A673 (cell line): ENCODE measurements around the gene F13B. TPM values are rescaled to one million over a fixed set of nuclear protein-coding genes. Genes with fewer than 3 reads are reported as not detected.
"Not testable (repeated sequence)": the region's sequence is repeated elsewhere in the genome, so short reads cannot be mapped to it uniquely, and the experiment has no call there.

Experiments used
- BruUV-seq: library from RNA; stranded (reverse); fragments of 400-500 nt; replicated peaks from 2 replicates; lab custom pipeline; 2021; lab: Mats Ljungman, UMichigan
- CTCF ChIA-PET: fragments of 300-600 bp; sonication (Branson Sonifier 250); formaldehyde crosslinking; loops from one replicate; lab custom pipeline; 2022; ENCODE audit warnings: antibody characterized with exemption; lab: Charles Lee
- POLR2A ChIA-PET: fragments of 300-600 bp; sonication (Branson Sonifier 250); formaldehyde crosslinking; loops from one replicate; lab custom pipeline; 2022; ENCODE audit warnings: antibody characterized with exemption; ENCODE audit not compliant: low non-redundant PET; lab: Charles Lee
- DNase-seq: peaks from one replicate; pipeline ENCODE4 v3.0.0-alpha.2; 2015; ENCODE audit warnings: low spot score
- H3K27ac ChIP-seq: fragments of 200-600 bp; sonication (generic); 2 replicates; pipeline ENCODE4 v1.5.1; 2016; ENCODE audit warnings: mixed run types, low read depth, mild to moderate bottlenecking, mixed read lengths, antibody characterized with exemption, low read length; ENCODE audit not compliant: poor library complexity, severe bottlenecking
- H3K27me3 ChIP-seq: fragments of 200-600 bp; sonication (generic); replicated peaks from 2 replicates; pipeline ENCODE4 v1.6.1; 2017; ENCODE audit warnings: mixed run types, low read depth, mild to moderate bottlenecking, mixed read lengths, antibody characterized with exemption, low read length; ENCODE audit not compliant: insufficient read depth, poor library complexity
- H3K36me3 ChIP-seq: fragments of 200-600 bp; sonication (generic); 2 replicates; pipeline ENCODE4 v1.6.1; 2016; ENCODE audit warnings: mixed run types, mild to moderate bottlenecking, mixed read lengths, antibody characterized with exemption, low read length; ENCODE audit not compliant: insufficient read depth, poor library complexity, severe bottlenecking
- H3K4me1 ChIP-seq: fragments of 200-600 bp; sonication (generic); 2 replicates; pipeline ENCODE4 v1.6.1; 2017; ENCODE audit warnings: mixed run types, mild to moderate bottlenecking, mixed read lengths, antibody characterized with exemption, low read length; ENCODE audit not compliant: insufficient read depth, poor library complexity, severe bottlenecking
- H3K4me3 ChIP-seq: fragments of 200-600 bp; sonication (generic); 2 replicates; pipeline ENCODE4 v1.5.1; 2016; ENCODE audit warnings: low read depth, mixed run types, mild to moderate bottlenecking, mixed read lengths, low read length; ENCODE audit not compliant: poor library complexity, severe bottlenecking
- H3K9me3 ChIP-seq: fragments of 200-600 bp; sonication (generic); 2 replicates; pipeline ENCODE4 v1.6.1; 2016; ENCODE audit warnings: mixed run types, low read depth, mild to moderate bottlenecking, mixed read lengths, antibody characterized with exemption, low read length; ENCODE audit not compliant: poor library complexity, severe bottlenecking
- CTCF ChIP-seq: fragments of 300-800, 200-600 bp; sonication (generic); conservative IDR thresholded peaks from 2 replicates; pipeline ENCODE4 v1.5.1; 2017; ENCODE audit warnings: low read depth, mild to moderate bottlenecking, antibody characterized with exemption, low read length, moderate library complexity, mixed read lengths
- EZH2 ChIP-seq: fragments of 200-600 bp; sonication (generic); IDR thresholded peaks from 2 replicates; pipeline ENCODE4 v1.6.1; 2017; ENCODE audit warnings: borderline replicate concordance, low read depth, mild to moderate bottlenecking, mixed read lengths, antibody characterized with exemption, low read length; ENCODE audit not compliant: poor library complexity, severe bottlenecking
- intact Hi-C: fragments of 100-400 bp; cut with micrococcal nuclease; formaldehyde crosslinking; loops from one replicate; pipeline ENCODE4 v1.10.0; 2022; ENCODE audit not compliant: unreplicated experiment
- total RNA-seq: library from RNA; stranded (reverse); gene quantifications from 2 replicates; pipeline ENCODE4 v1.2.3, GENCODE V29; 2021

The F13B gene
- total RNA-seq, 1 experiment from 2014 or later = not detected

GRCh38 chr1:196993916-196994315 lies 73.1 kb downstream of the F13B start:
- no peaks in the 10 kb centered on the region for H3K36me3 ChIP-seq
- BruUV-seq = no TSS peak
- H3K27me3 ChIP-seq = no peaks in the 10 kb centered on the region
- H3K4me3 ChIP-seq = no peak overlapping the region
- no peak overlapping the region for H3K27ac ChIP-seq
- H3K9me3 ChIP-seq = no peaks in the 10 kb centered on the region
- no peak for DNase-seq
- CTCF ChIA-PET = no interaction called here
- intact Hi-C loops = no loop called here
- H3K4me1 ChIP-seq = no peaks in the 10 kb centered on the region
- POLR2A ChIA-PET = no interaction called here
- TF ChIP-seq EZH2 (no peak), CTCF (no peak)

GRCh38 chr1:196991919-196992651 lies 75.0 kb downstream of the F13B start:
- H3K36me3 ChIP-seq, H3K27me3 ChIP-seq, CTCF ChIA-PET, POLR2A ChIA-PET, H3K9me3 ChIP-seq, H3K27ac ChIP-seq, H3K4me3 ChIP-seq, H3K4me1 ChIP-seq, intact Hi-C loops, DNase-seq, BruUV-seq: not testable (repeated sequence)

Other genes starting within 250 kb of the F13B start
- gene CFHR1, start 247.5 kb downstream of the F13B start, total RNA-seq = not detected in 2 replicates
- not detected in 2 replicates for gene CFHR4, start 179.2 kb downstream of the F13B start, total RNA-seq
- not detected in 2 replicates for gene CFHR2, start 123.5 kb downstream of the F13B start, total RNA-seq
- gene CFHR5, start 89.7 kb downstream of the F13B start, total RNA-seq = not detected in 2 replicates
- gene ASPM, start 79.4 kb upstream of the F13B start, total RNA-seq = 72.2 and 78.5 TPM in 2 replicates
- gene ZBTB41, start 134.0 kb upstream of the F13B start, total RNA-seq = 9.3 and 9.6 TPM in 2 replicates
- gene CRB1, start 201.0 kb upstream of the F13B start, total RNA-seq = 0.13 TPM in 1 of 2 replicates, not detected in the other